NOMO-1 treated with dmso at 0.1 percent for 144 hours (cell line): Measurements from ENCODE around the gene ZNF786.
"Not testable (repeated sequence)": the region's sequence is repeated elsewhere in the genome, so short reads cannot be mapped to it uniquely, and the experiment has no call there.

Experiments
- DNase-seq: peaks from one replicate; lab custom pipeline; 2025; ENCODE audit not compliant: unreplicated experiment; lab: John Stamatoyannopoulos, UW

The ZNF786 gene

DNA sequence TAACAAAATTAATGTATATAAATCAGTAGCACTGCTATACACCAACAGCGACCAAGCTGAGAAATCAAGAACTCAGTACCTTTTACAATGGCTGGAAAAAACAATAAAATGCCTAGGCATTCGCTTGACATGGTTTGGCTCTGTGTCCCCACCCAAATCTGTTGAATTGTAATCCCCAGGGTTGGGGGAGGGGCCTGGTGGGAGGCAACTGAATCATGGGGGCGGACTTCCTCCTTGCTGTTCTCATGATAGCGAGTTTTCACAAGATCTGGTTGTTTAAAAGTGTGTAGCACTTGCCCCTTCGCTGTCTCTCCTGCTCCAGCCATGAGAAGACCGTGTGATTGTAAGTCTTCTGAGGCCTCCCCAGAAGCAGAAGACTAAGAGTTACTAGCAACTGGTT, 8.6 kb downstream of the ZNF786 start:
- no peak for DNase-seq

DNA sequence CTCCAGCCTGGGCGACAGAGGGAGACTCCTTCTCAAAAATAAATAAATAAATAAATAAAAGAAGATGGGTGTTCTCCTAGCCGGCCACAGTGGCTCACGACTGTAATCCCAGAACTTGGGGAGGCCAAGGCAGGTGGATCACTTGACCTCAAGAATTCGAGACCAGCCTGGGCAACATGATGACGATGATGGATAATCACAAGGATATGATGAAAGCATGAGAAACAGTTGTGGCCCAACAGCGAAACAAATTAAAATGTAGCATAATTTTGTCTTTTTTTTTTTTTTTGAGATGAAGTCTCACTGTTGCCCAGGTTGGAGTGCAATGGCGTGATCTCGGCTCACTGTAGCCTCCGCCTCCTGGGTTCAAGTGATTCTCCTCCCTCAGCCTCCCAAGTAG, 12.9 kb downstream of the ZNF786 start:
- DNase-seq, result no peak

- DNase-seq, result no peak
Observed at GRCh38 chr7:149075286-149075685, 15.2 kb downstream of the ZNF786 start.

DNA sequence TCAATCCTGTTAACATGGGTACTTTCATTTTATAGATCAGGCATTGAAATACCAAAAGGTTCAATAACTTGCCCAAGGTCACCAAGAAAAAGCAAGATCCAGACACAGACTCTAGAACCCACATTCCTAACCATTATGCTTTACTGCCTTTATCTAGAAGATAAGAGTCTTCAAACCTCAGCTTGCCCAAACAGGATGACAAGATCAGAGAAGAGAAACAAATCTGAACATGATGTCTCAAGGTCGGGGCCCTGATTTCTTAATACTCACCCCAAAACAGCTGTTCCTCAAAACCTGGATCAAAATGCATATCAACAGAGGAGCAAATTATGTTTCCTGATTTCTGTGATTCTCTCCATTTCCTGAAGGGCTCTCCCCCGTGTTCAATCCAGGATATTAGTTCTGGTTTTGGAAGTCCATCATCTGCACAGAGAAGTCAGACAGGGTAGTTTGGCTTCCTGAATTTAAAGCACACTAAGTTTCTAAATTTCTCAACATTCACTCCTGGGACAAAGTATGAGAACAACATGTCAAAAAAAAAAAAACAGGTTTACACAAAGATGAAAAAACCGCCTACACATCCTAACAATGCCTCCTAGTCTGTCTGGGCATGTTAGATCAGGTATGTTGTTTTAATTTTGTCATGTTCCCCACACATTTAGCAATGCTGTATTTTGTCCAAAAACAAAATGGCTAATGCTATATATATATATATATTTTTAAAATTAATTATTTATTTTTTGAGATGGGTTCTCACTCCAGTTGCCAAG, 16.2 kb downstream of the ZNF786 start:
- DNase-seq, result no peak

DNA sequence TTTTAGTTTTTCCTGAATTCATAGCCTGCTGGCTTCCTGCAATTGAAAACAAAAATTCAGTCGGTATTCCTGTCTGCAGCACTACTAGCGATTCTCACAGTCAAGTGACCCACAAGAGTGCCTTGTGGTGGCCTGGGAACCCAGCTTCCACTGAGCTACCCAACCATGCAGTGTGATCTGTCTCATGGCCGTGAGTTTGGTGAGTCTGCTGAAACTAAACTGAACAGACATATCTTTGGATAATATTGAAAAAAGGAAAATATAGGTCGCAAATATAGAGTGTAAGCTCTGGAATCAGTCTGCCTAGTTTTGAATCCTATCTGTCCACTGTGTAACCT, 18.1 kb downstream of the ZNF786 start:
- no peak for DNase-seq

- no peak for DNase-seq
Observed at GRCh38 chr7:149071641-149072437, 18.7 kb downstream of the ZNF786 start.

DNA sequence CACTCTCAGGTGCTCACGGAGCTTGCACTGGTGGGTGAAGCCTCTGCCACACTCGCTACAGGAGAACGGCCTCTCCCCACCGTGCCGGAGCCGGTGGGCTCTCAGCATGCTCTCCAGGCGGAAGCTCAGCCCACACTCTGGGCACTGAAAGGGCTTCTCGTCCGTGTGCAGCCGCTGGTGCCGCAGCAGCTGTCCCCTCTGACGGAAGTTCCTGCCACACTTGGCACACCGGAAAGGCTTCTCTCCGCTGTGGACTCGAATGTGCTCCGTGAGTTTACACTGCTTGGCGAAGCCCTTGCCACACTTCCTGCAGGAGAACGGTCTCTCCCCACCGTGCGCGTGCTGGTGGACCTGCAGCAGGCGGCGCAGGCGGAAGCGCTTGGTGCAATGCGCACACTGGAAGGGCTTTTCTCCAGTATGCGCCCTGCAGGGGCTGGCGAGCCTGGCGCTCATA, 19.3 kb downstream of the ZNF786 start:
- DNase-seq, result no peak

DNA sequence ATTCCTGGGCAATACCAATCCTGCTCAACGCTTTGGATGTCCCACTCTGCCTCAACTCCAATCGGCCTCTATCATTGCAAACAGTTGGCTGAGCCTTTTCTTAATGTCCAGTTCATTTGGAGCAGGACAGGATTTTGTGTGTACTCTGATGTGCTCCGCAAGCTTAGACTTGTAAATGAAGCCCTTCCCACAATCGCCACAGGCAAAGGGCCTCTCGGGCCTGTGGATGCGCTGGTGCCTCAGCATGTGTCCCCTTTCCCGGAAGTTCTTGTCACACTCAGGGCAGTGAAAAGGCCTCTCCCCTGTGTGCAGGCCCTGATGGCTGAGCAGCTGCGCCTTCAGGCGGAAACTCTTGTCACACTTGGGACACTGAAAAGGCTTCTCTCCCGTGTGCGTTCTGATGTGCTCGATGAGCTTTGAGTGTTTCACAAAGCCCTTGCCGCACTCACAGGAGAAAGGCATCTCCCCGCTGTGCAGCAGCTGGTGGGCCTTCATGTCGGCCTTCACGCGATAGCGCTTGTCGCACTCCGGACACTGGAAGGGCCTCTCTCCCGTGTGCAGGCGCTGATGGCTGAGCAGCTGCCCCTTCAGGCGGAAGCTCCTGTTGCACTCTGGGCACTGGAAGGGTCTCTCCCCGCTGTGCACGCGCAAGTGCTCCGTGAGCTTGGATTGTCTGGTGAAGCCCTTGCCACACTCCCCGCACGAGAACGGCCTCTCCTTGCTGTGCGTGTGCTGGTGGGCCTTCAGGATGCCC, 20.0 kb downstream of the ZNF786 start:
- DNase-seq, result no peak

DNA sequence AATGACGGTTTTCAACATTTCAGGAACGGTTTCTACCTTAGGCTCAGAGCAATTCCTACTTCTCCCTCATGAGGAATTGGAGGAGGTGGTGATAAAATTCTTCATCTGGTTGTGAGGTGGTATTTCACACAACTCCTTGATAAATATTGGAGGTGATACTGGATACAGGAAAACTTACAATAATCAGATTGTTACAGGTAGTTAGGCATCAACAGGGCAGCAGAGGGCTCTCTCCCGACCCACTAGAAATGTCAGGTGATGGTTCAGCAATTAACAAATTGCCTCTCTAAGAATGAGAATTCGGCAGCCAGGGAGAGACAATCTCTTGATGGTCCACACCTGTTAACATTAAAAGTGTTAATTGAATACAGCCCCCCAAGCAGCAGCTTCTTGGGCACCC, 22.6 kb downstream of the ZNF786 start:
- no peak for DNase-seq

- DNase-seq, result no peak
Observed at GRCh38 chr7:149063476-149063875, 27.0 kb downstream of the ZNF786 start.

- not testable (repeated sequence) for DNase-seq
Observed at GRCh38 chr7:149062217-149062899, 28.2 kb downstream of the ZNF786 start.

- no peak for DNase-seq
Observed at GRCh38 chr7:149060156-149060555, 30.4 kb downstream of the ZNF786 start.

- no peak for DNase-seq
Observed at GRCh38 chr7:149053885-149054284, 36.6 kb downstream of the ZNF786 start.

DNA sequence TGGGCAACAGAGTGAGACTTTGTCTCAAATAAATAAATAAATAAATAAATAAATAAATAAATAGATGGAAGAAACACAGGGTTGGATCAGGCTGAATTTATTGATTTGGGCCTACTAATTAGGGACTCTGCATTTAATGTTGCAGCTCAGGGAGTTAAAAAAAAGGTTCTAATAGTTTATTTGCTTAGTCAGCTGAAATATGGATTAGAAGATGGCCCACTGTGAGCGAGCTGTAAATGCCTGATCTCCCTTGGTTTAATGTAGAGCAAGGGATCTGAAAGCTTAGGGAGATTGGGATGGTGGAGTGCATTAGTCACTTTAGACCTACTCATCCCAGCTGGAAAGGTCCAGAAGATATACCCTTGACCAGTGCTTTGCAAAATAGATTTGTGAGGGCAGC, 37.1 kb downstream of the ZNF786 start:
- no peak for DNase-seq

GRCh38 chr7:149050941-149051340, 39.6 kb downstream of the ZNF786 start:
- DNase-seq, result no peak

- DNase-seq, result no peak
Observed at GRCh38 chr7:149048805-149049204, 41.7 kb downstream of the ZNF786 start.

DNA sequence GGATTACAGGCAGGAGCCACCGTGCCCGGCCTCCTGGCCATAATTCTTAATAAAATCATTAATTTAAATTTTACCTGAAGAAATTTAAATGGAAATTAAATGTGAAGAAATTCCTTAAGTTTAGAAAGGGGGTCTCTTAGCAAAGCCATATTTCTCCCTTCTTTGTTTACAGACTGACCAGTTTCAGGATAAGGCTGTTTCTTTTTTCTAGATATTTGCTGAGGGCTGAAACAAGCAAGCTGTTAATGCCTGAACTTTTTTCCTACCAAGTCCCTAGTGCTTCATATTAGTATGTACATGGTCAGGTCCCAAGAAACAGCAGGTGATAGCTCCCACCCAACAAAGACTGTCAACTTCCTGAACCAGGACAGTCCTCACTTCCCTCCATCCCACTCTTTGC, 44.1 kb downstream of the ZNF786 start:
- no peak for DNase-seq

- DNase-seq, result no peak
Observed at GRCh38 chr7:149043936-149044335, 46.6 kb downstream of the ZNF786 start.

DNA sequence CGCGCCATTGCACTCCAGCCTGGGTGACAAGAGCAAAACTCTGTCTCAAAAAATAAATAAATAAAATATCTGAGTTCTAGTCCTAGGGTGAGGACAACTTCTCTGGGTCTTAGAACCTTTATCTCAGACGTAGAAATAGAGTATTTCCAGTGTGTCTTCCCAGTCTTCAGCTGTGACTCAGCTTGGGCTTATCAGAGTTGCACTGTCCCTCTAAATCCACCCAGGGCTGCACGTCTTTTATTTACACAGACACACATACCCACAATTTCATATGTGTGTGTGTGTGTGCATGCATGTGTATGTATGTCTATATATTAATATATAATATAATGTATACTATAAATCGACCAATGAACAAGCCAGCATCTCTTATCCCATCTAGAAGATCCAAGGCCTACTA, 49.2 kb downstream of the ZNF786 start:
- DNase-seq, result no peak

- DNase-seq, result not testable (repeated sequence)
Observed at GRCh38 chr7:149038641-149039040, 51.9 kb downstream of the ZNF786 start.

DNA sequence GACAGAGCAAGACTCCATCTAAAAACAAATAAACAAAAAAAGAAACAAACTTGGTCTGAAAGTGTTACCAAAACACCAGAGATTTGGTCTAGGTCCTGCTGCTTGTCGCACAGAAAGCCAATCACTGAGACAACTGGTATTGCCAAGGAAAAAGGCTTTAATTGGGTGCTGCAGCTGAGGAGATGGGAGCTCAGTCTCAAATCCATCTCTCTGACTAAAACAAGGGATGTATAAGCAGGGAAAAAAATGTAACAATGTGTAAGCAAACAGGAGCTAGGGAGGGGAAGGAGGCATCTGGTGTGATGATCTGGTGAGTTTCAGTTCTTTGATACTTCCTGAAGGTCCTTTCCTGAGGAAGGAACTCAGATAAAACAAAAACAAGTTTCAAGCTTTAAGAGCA, 53.8 kb downstream of the ZNF786 start:
- DNase-seq, result no peak
